Measurements from ENCODE around the gene MMP24. TPM values are rescaled to one million over a fixed set of nuclear protein-coding genes. Genes with fewer than 3 reads are reported as not detected.

MMP24 gene
- total RNA-seq, 1 experiment from 2014 or later: 7.1 TPM

GRCh38 chr20:35237486-35237885 lies 11.0 kb downstream of the MMP24 start:
- H3K27me3 ChIP-seq (ENCODE audit: control insufficient read depth, insufficient read depth, low read length): no peaks in the 10 kb centered on the region
- H3K9me3 ChIP-seq (ENCODE audit: control insufficient read depth, insufficient read depth, low read depth, low read length): no peaks in the 10 kb centered on the region
- no peak overlapping the region for H3K4me3 ChIP-seq (ENCODE audit: low read depth in 2 of 2, low read length in 2 of 2)
- ChIA-PET POLR2A (no interaction called here), CTCF (no interaction called here)
- H3K4me1 ChIP-seq (ENCODE audit: control insufficient read depth, insufficient read depth, low read length): no peaks in the 10 kb centered on the region
- intact Hi-C loops (cut with micrococcal nuclease; ENCODE audit: unreplicated experiment) (no loop called here), in situ Hi-C loops (cut with HindIII; ENCODE audit: low pct_unique_long_range_greater_than_20kb, low sequenced_read_pairs) (no loop called here)
- no TSS peak for BruUV-seq (replicated peaks)
- no peak overlapping the region for H3K27ac ChIP-seq (ENCODE audit: low read length)
- no peak for TF ChIP-seq REST (IDR thresholded peaks at IDR 0.05; ENCODE audit: insufficient read depth in 1 of 2, low read depth in 2 of 2, low read length in 1 of 2)
- no peak for TF ChIP-seq SIN3A (IDR thresholded peaks at IDR 0.05; ENCODE audit: borderline replicate concordance, insufficient read depth, low read depth, low read length)
- TF ChIP-seq CTCF (IDR thresholded peaks at IDR 0.05): no peak
- TF ChIP-seq TCF7L2 (IDR thresholded peaks at IDR 0.05; ENCODE audit: low read depth, low read length): no peak
- no peak for TF ChIP-seq POLR2AphosphoS5 (IDR thresholded peaks at IDR 0.05; ENCODE audit: low read depth, low read length)
- no peaks in the 10 kb centered on the region for H3K36me3 ChIP-seq (ENCODE audit: control insufficient read depth, insufficient read depth, low read length)
- no peak for ATAC-seq
- DNase-seq (ENCODE audit: low read depth, low spot score): no peak

- in situ Hi-C loops (cut with HindIII; ENCODE audit: low pct_unique_long_range_greater_than_20kb, low sequenced_read_pairs): no loop called here
Observed at GRCh38 chr20:35238170-35238569, 11.7 kb downstream of the MMP24 start.

More at GRCh38 chr20:35238170-35238569, 11.7 kb downstream of the MMP24 start:
- no TSS peak for BruUV-seq (replicated peaks)
- no peaks in the 10 kb centered on the region for H3K27me3 ChIP-seq (ENCODE audit: control insufficient read depth, insufficient read depth, low read length)
- ChIA-PET CTCF (no interaction called here), POLR2A (no interaction called here)
- TF ChIP-seq SIN3A (IDR thresholded peaks at IDR 0.05; ENCODE audit: borderline replicate concordance, insufficient read depth, low read depth, low read length) (no peak), TCF7L2 (IDR thresholded peaks at IDR 0.05; ENCODE audit: low read depth, low read length) (no peak), CTCF (IDR thresholded peaks at IDR 0.05) (no peak), POLR2AphosphoS5 (IDR thresholded peaks at IDR 0.05; ENCODE audit: low read depth, low read length) (no peak), REST (IDR thresholded peaks at IDR 0.05; ENCODE audit: insufficient read depth in 1 of 2, low read depth in 2 of 2, low read length in 1 of 2) (no peak)
- no peak for DNase-seq (ENCODE audit: low read depth, low spot score)
- ATAC-seq: no peak
- intact Hi-C loops (cut with micrococcal nuclease; ENCODE audit: unreplicated experiment): no loop called here
- no peaks in the 10 kb centered on the region for H3K36me3 ChIP-seq (ENCODE audit: control insufficient read depth, insufficient read depth, low read length)
- H3K4me1 ChIP-seq (ENCODE audit: control insufficient read depth, insufficient read depth, low read length): no peaks in the 10 kb centered on the region
- no peak overlapping the region for H3K27ac ChIP-seq (ENCODE audit: low read length)
- no peaks in the 10 kb centered on the region for H3K9me3 ChIP-seq (ENCODE audit: control insufficient read depth, insufficient read depth, low read depth, low read length)
- no peak overlapping the region for H3K4me3 ChIP-seq (ENCODE audit: low read depth in 2 of 2, low read length in 2 of 2)

All from Panc1 (cell line).